Suprapubic skin (tissue), 4 donors: ENCODE results near the gene HPDL. TPM values are rescaled to one million over a fixed set of nuclear protein-coding genes. Genes with fewer than 3 reads are reported as not detected.

Experiments used
- DNase-seq, 2 donors: peaks; one replicate each; pipeline ENCODE4 v3.0.0-alpha.2; 2019; ENCODE audit warnings: low spot score in 2 of 2
- H3K27ac ChIP-seq: fragments of 200-600 bp; sonication (generic); one replicate; pipeline ENCODE4 v1.5.1; 2019
- H3K27me3 ChIP-seq: fragments of 200-600 bp; sonication (generic); one replicate; pipeline ENCODE4 v1.5.1; 2019
- H3K36me3 ChIP-seq: fragments of 200-600 bp; sonication (generic); one replicate; pipeline ENCODE4 v1.5.1; 2019
- H3K4me1 ChIP-seq: fragments of 200-600 bp; sonication (generic); one replicate; pipeline ENCODE4 v1.5.1; 2019
- H3K4me3 ChIP-seq: fragments of 200-600 bp; sonication (generic); one replicate; pipeline ENCODE4 v1.5.1; 2019; ENCODE audit warnings: mild to moderate bottlenecking
- H3K9me3 ChIP-seq: fragments of 200-600 bp; sonication (generic); one replicate; pipeline ENCODE4 v1.5.1; 2019
- EP300 ChIP-seq: sonication (generic); formaldehyde crosslinking; IDR thresholded peaks from one replicate; pipeline ENCODE4 v1.6.1; 2017; ENCODE audit warnings: antibody characterized with exemption
- POLR2A ChIP-seq, 2 donors: fragments of 450-650 bp; IDR thresholded peaks; one replicate each; pipeline ENCODE4 v1.6.1; 2017; ENCODE audit warnings: antibody characterized with exemption in 2 of 2, mild to moderate bottlenecking in 2 of 2, moderate library complexity in 2 of 2
- POLR2AphosphoS5 ChIP-seq, 3 donors: sonication (generic); formaldehyde crosslinking; IDR thresholded peaks; one replicate each; pipeline ENCODE4 v1.6.1; 2017; ENCODE audit warnings: antibody characterized with exemption in 3 of 3
- WGBS: methylation state at CpG from one replicate; pipeline ENCODE4 v1.1.5; 2018; 5-methylcytosine and 5-hydroxymethylcytosine counted together
- total RNA-seq, 4 donors: library from RNA; depleted of rRNA; stranded (reverse); fragments of >200 nt; gene quantifications; one replicate each; pipeline ENCODE4 v1.1.0, GENCODE V29; 2016
- TF ChIP-seq, protein P1 (sequence below), 2 donors: fragments of 200-600 bp in 1 of 2; fragments of 450-650 bp in 1 of 2; sonication (generic) in 1 of 2; IDR thresholded peaks; one replicate each; pipeline ENCODE4 v1.5.1; 2016 to 2019; ENCODE audit warnings: antibody characterized with exemption in 2 of 2, mild to moderate bottlenecking in 1 of 2, moderate library complexity in 1 of 2

The HPDL gene
- total RNA-seq, 4 donors from 2014 or later: 1.1 to 3.3 (median 2.7) TPM; not detected in 1

DNA sequence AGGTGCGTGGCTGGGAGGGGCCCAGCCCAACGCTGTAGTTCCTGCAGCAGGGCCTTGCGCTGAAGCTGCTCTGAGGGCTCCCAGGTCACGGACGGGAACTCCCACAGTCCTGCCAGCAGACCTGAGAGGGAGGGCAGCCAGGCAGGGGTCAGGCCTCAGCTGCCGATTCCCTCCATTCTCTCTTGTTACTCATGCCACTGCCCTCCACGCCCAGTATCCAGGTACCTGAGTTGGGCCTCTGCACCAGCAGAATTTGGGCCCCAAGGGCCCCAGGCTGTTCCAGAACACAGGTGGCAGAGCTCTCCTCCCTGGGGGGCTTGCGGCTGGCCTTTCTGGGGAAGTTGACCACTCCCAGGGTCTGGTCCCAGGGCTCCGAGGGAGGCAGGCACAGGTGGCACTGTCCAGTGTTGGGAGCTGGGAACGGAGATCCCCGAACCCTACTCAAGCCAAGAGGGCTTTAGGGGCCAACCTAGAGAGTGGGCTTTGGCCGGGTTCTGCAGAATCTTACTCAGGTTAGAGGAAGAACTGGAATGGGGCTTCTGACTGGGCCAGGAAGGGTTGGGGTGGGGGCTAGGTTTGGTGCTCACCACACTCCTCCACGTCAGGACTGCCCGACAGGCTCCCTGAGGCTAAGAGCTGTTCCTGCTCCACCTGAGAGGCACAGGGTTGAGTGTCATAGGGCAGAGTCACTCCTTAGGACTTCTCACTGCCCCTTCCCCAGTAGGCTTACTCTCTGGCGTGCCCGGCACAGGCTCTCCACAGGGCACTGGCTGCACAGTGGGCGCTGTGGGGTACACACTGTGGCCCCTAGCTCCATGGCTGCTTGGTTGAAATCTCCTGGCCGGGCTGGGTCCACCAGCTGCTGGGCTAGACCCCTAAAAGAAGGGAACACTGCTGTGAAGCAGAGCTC is 5.0 kb downstream of the HPDL start:
- no peaks in the 10 kb centered on the region for H3K9me3 ChIP-seq
- H3K4me3 ChIP-seq: no peak overlapping the region
- WGBS: 93% methylated on average over 5 of the region's 18 CpGs
- H3K36me3 ChIP-seq: peaks cover 45% of the 10 kb centered on the region
- no peaks in the 10 kb centered on the region for H3K27me3 ChIP-seq
- DNase-seq: no peak
- TF ChIP-seq POLR2AphosphoS5 (IDR thresholded peaks at IDR 0.05) (no peak), EP300 (no peak), POLR2A (IDR thresholded peaks at IDR 0.05) (no peak)
- TF ChIP-seq, protein P1, sequence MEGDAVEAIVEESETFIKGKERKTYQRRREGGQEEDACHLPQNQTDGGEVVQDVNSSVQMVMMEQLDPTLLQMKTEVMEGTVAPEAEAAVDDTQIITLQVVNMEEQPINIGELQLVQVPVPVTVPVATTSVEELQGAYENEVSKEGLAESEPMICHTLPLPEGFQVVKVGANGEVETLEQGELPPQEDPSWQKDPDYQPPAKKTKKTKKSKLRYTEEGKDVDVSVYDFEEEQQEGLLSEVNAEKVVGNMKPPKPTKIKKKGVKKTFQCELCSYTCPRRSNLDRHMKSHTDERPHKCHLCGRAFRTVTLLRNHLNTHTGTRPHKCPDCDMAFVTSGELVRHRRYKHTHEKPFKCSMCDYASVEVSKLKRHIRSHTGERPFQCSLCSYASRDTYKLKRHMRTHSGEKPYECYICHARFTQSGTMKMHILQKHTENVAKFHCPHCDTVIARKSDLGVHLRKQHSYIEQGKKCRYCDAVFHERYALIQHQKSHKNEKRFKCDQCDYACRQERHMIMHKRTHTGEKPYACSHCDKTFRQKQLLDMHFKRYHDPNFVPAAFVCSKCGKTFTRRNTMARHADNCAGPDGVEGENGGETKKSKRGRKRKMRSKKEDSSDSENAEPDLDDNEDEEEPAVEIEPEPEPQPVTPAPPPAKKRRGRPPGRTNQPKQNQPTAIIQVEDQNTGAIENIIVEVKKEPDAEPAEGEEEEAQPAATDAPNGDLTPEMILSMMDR (IDR thresholded peaks at IDR 0.05): no peak
- no peak overlapping the region for H3K27ac ChIP-seq
- peaks cover 10% of the 10 kb centered on the region for H3K4me1 ChIP-seq

DNA sequence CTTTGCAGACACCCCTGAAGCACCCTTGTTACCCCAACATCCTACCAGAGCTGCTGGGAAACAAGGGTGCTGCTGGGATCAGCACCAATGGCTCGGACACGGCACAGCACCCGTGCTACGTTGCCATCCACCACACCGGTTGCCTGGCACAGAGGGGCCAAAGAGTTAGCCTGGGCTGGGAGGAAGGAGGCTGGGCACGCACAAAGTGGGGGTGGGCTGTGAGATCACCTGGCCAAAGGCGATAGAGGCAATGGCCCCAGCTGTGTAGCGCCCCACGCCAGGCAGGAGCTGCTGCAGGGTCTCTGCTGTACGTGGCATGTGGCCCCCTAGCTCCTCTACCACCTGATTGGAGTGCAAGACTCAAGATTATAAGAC is 5.6 kb downstream of the HPDL start:
- Histone ChIP-seq H3K36me3 (peaks cover 45% of the 10 kb centered on the region), H3K4me3 (no peak overlapping the region), H3K9me3 (no peaks in the 10 kb centered on the region), H3K4me1 (peaks cover 4% of the 10 kb centered on the region), H3K27me3 (no peaks in the 10 kb centered on the region), H3K27ac (no peak overlapping the region)
- TF ChIP-seq EP300 (no peak), POLR2AphosphoS5 (IDR thresholded peaks at IDR 0.05) (no peak), POLR2A (IDR thresholded peaks at IDR 0.05) (no peak)
- no peak for DNase-seq
- WGBS: 91% methylated on average over 6 of the region's 10 CpGs

DNA sequence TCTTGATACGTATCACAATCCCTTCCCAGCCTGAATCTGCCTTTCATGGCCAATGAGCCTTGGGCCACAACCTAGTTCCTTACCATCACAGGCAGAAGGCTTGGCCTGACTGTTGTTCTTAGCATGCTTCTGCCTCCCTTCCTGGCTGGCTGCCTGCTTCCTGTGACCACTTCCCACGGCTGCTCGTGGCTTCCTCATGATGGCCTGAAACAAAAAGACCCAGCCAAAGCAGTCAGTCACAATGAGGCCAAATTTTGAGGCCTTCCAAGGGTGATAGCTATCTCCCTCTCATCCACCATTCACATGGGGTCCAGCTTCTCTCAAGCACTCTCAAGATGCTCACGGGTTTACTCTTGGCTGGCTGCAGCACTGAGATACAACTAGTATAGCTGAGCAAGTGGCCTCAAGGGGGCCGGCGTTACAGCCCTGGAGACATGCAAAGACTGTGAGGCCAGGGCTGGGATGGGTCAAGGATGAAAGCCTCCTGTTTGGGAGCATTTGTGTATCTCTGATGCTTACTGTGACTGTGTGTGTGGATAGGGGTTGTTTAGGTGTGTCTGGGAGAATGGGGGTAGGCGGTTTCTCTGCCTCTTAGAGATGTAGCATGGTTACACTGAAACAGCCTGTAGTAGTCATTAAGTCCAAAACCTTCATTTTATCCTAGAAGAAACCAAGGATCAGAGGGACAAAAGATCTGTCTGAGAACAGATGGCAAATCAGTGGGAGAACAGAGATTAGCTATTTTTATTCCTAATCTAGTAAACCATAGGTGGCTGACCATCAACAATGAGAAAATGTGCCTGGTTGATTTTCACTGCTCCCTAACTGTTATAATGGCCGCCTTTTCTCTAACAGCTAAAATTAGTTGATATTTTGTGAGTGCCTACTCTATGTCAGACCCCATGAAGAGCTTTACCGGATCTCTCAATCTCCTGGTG is 7.9 kb downstream of the HPDL start:
- 67% methylated on average over 8 of the region's 9 CpGs for WGBS
- H3K4me3 ChIP-seq: no peak overlapping the region
- H3K4me1 ChIP-seq: peaks cover 7% of the 10 kb centered on the region
- TF ChIP-seq, protein P1 (IDR thresholded peaks at IDR 0.05): no peak
- TF ChIP-seq POLR2AphosphoS5 (IDR thresholded peaks at IDR 0.05): no peak
- H3K27ac ChIP-seq: no peak overlapping the region
- no peaks in the 10 kb centered on the region for H3K9me3 ChIP-seq
- peaks cover 44% of the 10 kb centered on the region for H3K36me3 ChIP-seq
- no peak for DNase-seq
- H3K27me3 ChIP-seq: no peaks in the 10 kb centered on the region

DNA sequence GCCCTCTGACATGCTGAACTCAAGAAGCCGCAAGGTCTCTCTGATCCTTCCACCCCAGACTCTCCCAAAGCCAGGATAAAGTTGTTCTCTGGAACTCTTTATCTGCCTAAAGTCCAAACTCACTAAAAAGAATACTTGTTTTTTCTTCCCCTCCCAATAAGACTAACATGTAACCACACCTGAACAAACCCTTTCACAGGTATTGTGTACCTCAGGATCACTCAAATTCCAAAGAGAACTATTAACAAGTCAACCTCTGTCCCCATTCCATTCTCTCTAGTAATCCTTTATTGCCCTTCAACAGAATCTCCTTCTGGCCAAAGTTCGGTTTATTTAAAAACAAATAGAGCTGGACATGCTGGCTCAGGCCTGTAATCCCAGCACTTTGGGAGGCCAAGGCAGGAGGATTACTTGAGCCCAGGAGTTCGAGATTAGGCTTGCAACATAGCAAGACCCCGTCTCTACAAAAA is 9.2 kb downstream of the HPDL start:
- peaks cover 31% of the 10 kb centered on the region for H3K36me3 ChIP-seq
- H3K9me3 ChIP-seq: no peaks in the 10 kb centered on the region
- no peak overlapping the region for H3K4me3 ChIP-seq
- DNase-seq: no peak
- H3K27ac ChIP-seq: no peak overlapping the region
- WGBS: 83% methylated on average over 4 of the region's 4 CpGs
- H3K27me3 ChIP-seq: no peaks in the 10 kb centered on the region
- peaks cover 12% of the 10 kb centered on the region for H3K4me1 ChIP-seq
- TF ChIP-seq, protein P1 (IDR thresholded peaks at IDR 0.05): no peak
- TF ChIP-seq POLR2A (IDR thresholded peaks at IDR 0.05) (no peak), EP300 (no peak), POLR2AphosphoS5 (IDR thresholded peaks at IDR 0.05) (no peak)

DNA sequence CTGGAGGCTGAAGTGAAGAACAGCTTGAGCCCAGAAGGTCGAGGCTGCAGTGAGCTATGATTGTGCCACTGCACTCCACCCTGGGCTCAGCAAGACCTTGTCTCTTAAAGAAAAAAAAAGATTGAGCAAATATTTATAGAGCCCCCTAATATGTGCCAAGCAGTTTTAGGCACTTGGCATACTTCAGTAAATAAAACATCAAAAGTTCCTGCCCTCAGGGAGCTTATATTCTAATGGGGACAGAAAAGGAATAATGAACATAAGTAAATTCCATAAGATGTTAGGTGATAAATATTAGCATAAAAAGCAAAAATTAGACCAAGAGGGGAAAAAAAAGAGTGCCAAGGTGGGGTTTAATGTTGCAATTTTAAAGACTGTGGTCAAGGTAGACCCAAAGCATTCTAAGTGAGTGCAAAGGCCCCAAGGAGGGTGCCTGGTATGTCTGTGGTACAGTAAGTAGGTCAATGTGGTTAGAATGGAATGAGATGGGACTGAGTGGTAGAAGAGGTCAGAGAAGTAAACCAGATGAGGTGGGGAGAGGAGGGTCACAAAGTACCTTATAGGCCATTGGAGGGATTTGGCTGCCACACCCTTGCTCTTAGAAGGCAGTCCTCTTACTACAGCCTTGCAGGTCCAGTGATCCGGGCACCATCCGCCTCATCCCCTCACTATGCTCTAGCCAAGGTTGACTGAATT is 11.1 kb downstream of the HPDL start:
- Histone ChIP-seq H3K27ac (no peak overlapping the region), H3K27me3 (no peaks in the 10 kb centered on the region), H3K4me1 (peaks cover 23% of the 10 kb centered on the region), H3K4me3 (no peak overlapping the region), H3K36me3 (peaks cover 20% of the 10 kb centered on the region), H3K9me3 (no peaks in the 10 kb centered on the region)
- TF ChIP-seq EP300 (no peak), POLR2A (IDR thresholded peaks at IDR 0.05) (no peak), POLR2AphosphoS5 (IDR thresholded peaks at IDR 0.05) (no peak)
- TF ChIP-seq, protein P1 (IDR thresholded peaks at IDR 0.05): no peak
- 89% methylated on average over 3 of the region's 3 CpGs for WGBS
- DNase-seq: no peak
